Left renal cortex interstitium (tissue), 4 donors: ENCODE results near the gene PRR15. TPM values are rescaled to one million over a fixed set of nuclear protein-coding genes. Genes with fewer than 3 reads are reported as not detected.

Experiments used
- DNase-seq, 4 donors: peaks; one replicate each; pipeline ENCODE4 v3.0.0-alpha.2; 2013; ENCODE audit warnings: low read depth in 4 of 4, low spot score in 2 of 4, missing footprints in 1 of 4
- polyA plus RNA-seq, 4 donors: library from polyadenylated mRNA; unstranded; fragments of 120-200 nt; gene quantifications; one replicate each; pipeline ENCODE4 v1.2.1, GENCODE V29; 2013; ENCODE audit not compliant: insufficient read length in 4 of 4

PRR15 gene
- polyA plus RNA-seq, 4 donors = 4.0 to 7.2 (median 6.8) TPM

- DNase-seq = no peak
Measured at GRCh38 chr7:29607889-29608288, 44.3 kb downstream of the PRR15 start.

- no peak for DNase-seq
Measured at GRCh38 chr7:29609162-29610037, 45.8 kb downstream of the PRR15 start.

GRCh38 chr7:29610086-29610485 lies 46.5 kb downstream of the PRR15 start:
- DNase-seq = no peak

GRCh38 chr7:29611941-29612544 lies 48.4 kb downstream of the PRR15 start:
- DNase-seq = no peak

GRCh38 chr7:29612596-29612995 lies 49.0 kb downstream of the PRR15 start:
- no peak for DNase-seq

- no peak for DNase-seq
Measured at GRCh38 chr7:29613100-29613499, 49.5 kb downstream of the PRR15 start.

- DNase-seq = no peak
Measured at GRCh38 chr7:29614229-29614628, 50.6 kb downstream of the PRR15 start.

Other genes with a start within 250 kb of the PRR15 start
- 1 to 10 TPM; 4.9 to 5.3 (median 5.1) TPM for gene WIPF3, start 242.7 kb downstream of the PRR15 start, polyA plus RNA-seq